HG02938 (cell line): ENCODE data around the gene MS4A12.
"Not testable (repeated sequence)": the region's sequence is repeated elsewhere in the genome, so short reads cannot be mapped to it uniquely, and the experiment has no call there.

Source experiments
- ATAC-seq: cut with Tn5 transposase; IDR thresholded peaks from one replicate; pipeline ENCODE4 v1.9.1; 2021; ENCODE audit warnings: mild to moderate bottlenecking, moderate library complexity; ENCODE audit not compliant: unreplicated experiment

The MS4A12 gene

GRCh38 chr11:60492488-60493009 is at the start of gene MS4A12:
Gene MS4A12, plus strand, starts transcription at chr11:60492778. Its CDS starts 4,541 bp downstream, at chr11:60497319.
- ATAC-seq, result no peak

- ATAC-seq, result no peak
These were observed 45.5 kb upstream of the MS4A12 start for GRCh38 chr11:60447070-60447469.

- no peak for ATAC-seq
These were observed 44.7 kb upstream of the MS4A12 start for GRCh38 chr11:60447846-60448245.

- ATAC-seq, result not testable (repeated sequence)
These were observed 41.4 kb upstream of the MS4A12 start for GRCh38 chr11:60451185-60451584.

- ATAC-seq, result no peak
These were observed 38.4 kb upstream of the MS4A12 start for GRCh38 chr11:60454212-60454611.

- peak; percentile 86 for ATAC-seq
These were observed 37.0 kb upstream of the MS4A12 start, which contains the start of gene MS4A1 for GRCh38 chr11:60455531-60456042. Gene MS4A1, plus strand, starts transcription at chr11:60455847. Its CDS starts 6,528 bp downstream, at chr11:60462375.

- peak; percentile 34 for ATAC-seq
These were observed 35.0 kb upstream of the MS4A12 start for GRCh38 chr11:60457576-60457975.

- ATAC-seq, result no peak
These were observed 33.2 kb upstream of the MS4A12 start for GRCh38 chr11:60459345-60459744.

- no peak for ATAC-seq
These were observed 23.7 kb upstream of the MS4A12 start for GRCh38 chr11:60468829-60469228.

- no peak for ATAC-seq
These were observed 22.9 kb upstream of the MS4A12 start for GRCh38 chr11:60469723-60470122.

- ATAC-seq, result peak; percentile 54
These were observed 15.5 kb upstream of the MS4A12 start for GRCh38 chr11:60477035-60477445.

- peak; percentile 44 for ATAC-seq
These were observed 10.2 kb upstream of the MS4A12 start for GRCh38 chr11:60482361-60482760.

- peak; percentile 98 for ATAC-seq
These were observed 6.6 kb upstream of the MS4A12 start for GRCh38 chr11:60485987-60486386.

- ATAC-seq, result no peak
These were observed 876 bp downstream of the MS4A12 start for GRCh38 chr11:60493454-60493853.

- peak; percentile 24 for ATAC-seq
These were observed 5.8 kb downstream of the MS4A12 start for GRCh38 chr11:60498399-60498798.

- peak; percentile 50 for ATAC-seq
These were observed 6.3 kb downstream of the MS4A12 start for GRCh38 chr11:60498853-60499252.

- ATAC-seq, result no peak
These were observed 7.8 kb downstream of the MS4A12 start for GRCh38 chr11:60500276-60500910.

- ATAC-seq, result peak; percentile 43
These were observed 9.7 kb downstream of the MS4A12 start for GRCh38 chr11:60502221-60502775.

GRCh38 chr11:60504219-60504905 is 11.8 kb downstream of the MS4A12 start:
- no peak for ATAC-seq

- not testable (repeated sequence) for ATAC-seq
These were observed 17.0 kb downstream of the MS4A12 start for GRCh38 chr11:60509609-60510008.

GRCh38 chr11:60510209-60510608 is 17.6 kb downstream of the MS4A12 start:
- ATAC-seq, result not testable (repeated sequence)

GRCh38 chr11:60511393-60511792 is 18.8 kb downstream of the MS4A12 start:
- no peak for ATAC-seq
